Hepatocyte (in vitro differentiated cells): ENCODE data around the gene DIS3L2. TPM values are rescaled to one million over a fixed set of nuclear protein-coding genes. Genes with fewer than 3 reads are reported as not detected.

Source experiments
- DNase-seq: peaks from one replicate; pipeline ENCODE4 v3.0.0-alpha.2; 2016; ENCODE audit warnings: low spot score
- H2AFZ ChIP-seq: fragments of 200-600 bp; sonication (generic); 2 replicates; pipeline ENCODE4 v1.6.0; 2016; ENCODE audit warnings: antibody characterized with exemption, mild to moderate bottlenecking
- H3K27ac ChIP-seq: fragments of 200-600 bp; sonication (generic); 2 replicates; pipeline ENCODE4 v1.5.1; 2016; ENCODE audit warnings: mild to moderate bottlenecking
- H3K27me3 ChIP-seq: fragments of 200-600 bp; sonication (generic); 2 replicates; pipeline ENCODE4 v1.6.1; 2016
- H3K36me3 ChIP-seq: fragments of 200-600 bp; sonication (generic); replicated peaks from 2 replicates; pipeline ENCODE4 v1.5.1; 2016; ENCODE audit warnings: low read depth; ENCODE audit not compliant: insufficient read depth
- H3K4me1 ChIP-seq: fragments of 200-600 bp; sonication (generic); 2 replicates; pipeline ENCODE4 v1.5.1; 2016; ENCODE audit warnings: mild to moderate bottlenecking, moderate library complexity; ENCODE audit not compliant: insufficient read depth
- H3K4me2 ChIP-seq: fragments of 200-600 bp; sonication (generic); 2 replicates; pipeline ENCODE4 v1.6.0; 2016
- H3K4me3 ChIP-seq: fragments of 200-600 bp; sonication (generic); 2 replicates; pipeline ENCODE4 v1.5.1; 2016; ENCODE audit warnings: mild to moderate bottlenecking
- H3K79me2 ChIP-seq: fragments of 200-600 bp; sonication (generic); 2 replicates; pipeline ENCODE4 v1.6.0; 2017; ENCODE audit warnings: mild to moderate bottlenecking
- H3K9me2 ChIP-seq: fragments of 200-600 bp; sonication (generic); replicated peaks from 2 replicates; pipeline ENCODE4 v1.6.0; 2017; ENCODE audit warnings: mild to moderate bottlenecking; ENCODE audit not compliant: insufficient read depth
- H3K9me3 ChIP-seq: fragments of 200-600 bp; sonication (generic); 2 replicates; pipeline ENCODE4 v1.5.1; 2016; ENCODE audit warnings: low read depth, mild to moderate bottlenecking
- H4K20me1 ChIP-seq: fragments of 200-600 bp; sonication (generic); 2 replicates; pipeline ENCODE4 v1.6.0; 2016; ENCODE audit warnings: mild to moderate bottlenecking; ENCODE audit not compliant: insufficient read depth, poor library complexity, severe bottlenecking
- CTCF ChIP-seq: fragments of 200-600 bp; sonication (generic); IDR thresholded peaks from 2 replicates; pipeline ENCODE4 v1.5.1; 2016; ENCODE audit warnings: antibody characterized with exemption, mild to moderate bottlenecking; ENCODE audit not compliant: poor library complexity
- EZH2 ChIP-seq: fragments of 200-600 bp; sonication (generic); IDR thresholded peaks from 2 replicates; pipeline ENCODE4 v1.6.1; 2016; ENCODE audit warnings: antibody characterized with exemption, mild to moderate bottlenecking, borderline replicate concordance
- EZH2phosphoT487 ChIP-seq: fragments of 200-600 bp; sonication (generic); IDR thresholded peaks from one replicate; pipeline ENCODE4 v1.6.1; 2018; ENCODE audit warnings: antibody characterized with exemption, mild to moderate bottlenecking, low read depth, moderate library complexity; ENCODE audit not compliant: unreplicated experiment, severe bottlenecking
- WGBS: methylation state at CpG from one replicate; pipeline ENCODE4 v1.1.6; 2016; ENCODE audit warnings: low lambda C conversion rate; ENCODE audit errors: missing lambda C conversion rate; 5-methylcytosine and 5-hydroxymethylcytosine counted together
- polyA plus RNA-seq: library from polyadenylated mRNA; unstranded; fragments of >200 nt; fragmentation: Nextera tagmentation; extraction: Ambion mirVana; gene quantifications from 2 replicates; pipeline ENCODE4 v1.2.1, GENCODE V29; 2016
- total RNA-seq: library from RNA; depleted of rRNA; stranded (reverse); fragments of >200 nt; gene quantifications from 2 replicates; pipeline ENCODE4 v1.2.3, GENCODE V29; 2014

Gene DIS3L2
- total and polyA plus RNA-seq, 2 experiments from 2014 or later: 19.5 to 20.0 TPM

- Histone ChIP-seq H2AFZ (no peak overlapping the region), H4K20me1 (no peaks in the 10 kb centered on the region), H3K4me1 (no peaks in the 10 kb centered on the region), H3K27ac (no peak overlapping the region), H3K9me3 (no peaks in the 10 kb centered on the region), H3K4me2 (no peak overlapping the region), H3K36me3 (no peaks in the 10 kb centered on the region), H3K9me2 (no peaks in the 10 kb centered on the region), H3K79me2 (no peaks in the 10 kb centered on the region), H3K27me3 (no peaks in the 10 kb centered on the region), H3K4me3 (no peak overlapping the region)
- 94% methylated on average over 2 of the region's 2 CpGs for WGBS
- no peak for DNase-seq
- TF ChIP-seq EZH2: no peak
- no peak for TF ChIP-seq EZH2phosphoT487
- TF ChIP-seq CTCF: no peak
Observed at GRCh38 chr2:232103140-232103737, 141.7 kb downstream of the DIS3L2 start.

- H3K9me3 ChIP-seq: no peaks in the 10 kb centered on the region
- H3K4me2 ChIP-seq: no peak overlapping the region
Observed at GRCh38 chr2:232104076-232104646, 142.6 kb downstream of the DIS3L2 start.

GRCh38 chr2:232111551-232111950 lies 150.0 kb downstream of the DIS3L2 start:
- Histone ChIP-seq H4K20me1 (no peaks in the 10 kb centered on the region), H3K9me3 (no peaks in the 10 kb centered on the region), H3K4me3 (no peak overlapping the region), H3K9me2 (no peaks in the 10 kb centered on the region), H3K4me2 (no peak overlapping the region), H3K27ac (no peak overlapping the region), H3K36me3 (no peaks in the 10 kb centered on the region), H3K27me3 (no peaks in the 10 kb centered on the region), H3K4me1 (no peaks in the 10 kb centered on the region), H2AFZ (no peak overlapping the region), H3K79me2 (no peaks in the 10 kb centered on the region)
- TF ChIP-seq EZH2 (no peak), CTCF (no peak), EZH2phosphoT487 (no peak)
- no peak for DNase-seq
- 95% methylated on average over 1 of the region's 1 CpG for WGBS

More at GRCh38 chr2:232104076-232104646, 142.6 kb downstream of the DIS3L2 start:
- TF ChIP-seq CTCF: no peak
- TF ChIP-seq EZH2: no peak
- no peak for TF ChIP-seq EZH2phosphoT487
- Histone ChIP-seq H3K27me3 (no peaks in the 10 kb centered on the region), H3K9me2 (no peaks in the 10 kb centered on the region), H3K79me2 (no peaks in the 10 kb centered on the region), H3K4me3 (no peak overlapping the region), H4K20me1 (no peaks in the 10 kb centered on the region), H3K27ac (no peak overlapping the region), H3K4me1 (no peaks in the 10 kb centered on the region), H2AFZ (no peak overlapping the region), H3K36me3 (no peaks in the 10 kb centered on the region)
- DNase-seq: no peak
- 93% methylated on average over 2 of the region's 2 CpGs for WGBS
